Dendritic cell treated with granulocyte-macrophage colony-stimulating factor and Interleukin-4, amounts not matched to agents 40 ng/mL and 50 ng/mL, for 4 days (primary cell): ENCODE results near the gene TBX15.
"Not testable (repeated sequence)": the region's sequence is repeated elsewhere in the genome, so short reads cannot be mapped to it uniquely, and the experiment has no call there.

Experiments used
- H3K27ac Mint-ChIP-seq: one replicate; pipeline ENCODE4 v1.8.0; 2022; ENCODE audit warnings: mild to moderate bottlenecking, mixed read lengths
- H3K27me3 Mint-ChIP-seq: one replicate; pipeline ENCODE4 v1.8.0; 2022; ENCODE audit warnings: mild to moderate bottlenecking, mixed read lengths
- H3K36me3 Mint-ChIP-seq: one replicate; pipeline ENCODE4 v1.8.0; 2022; ENCODE audit warnings: low read depth, mixed read lengths
- H3K4me1 Mint-ChIP-seq: one replicate; pipeline ENCODE4 v1.8.0; 2022; ENCODE audit warnings: low read depth, mixed read lengths
- H3K4me3 Mint-ChIP-seq: one replicate; pipeline ENCODE4 v1.8.0; 2022; ENCODE audit warnings: mild to moderate bottlenecking, moderate library complexity, mixed read lengths
- H3K9me3 Mint-ChIP-seq: one replicate; pipeline ENCODE4 v1.8.0; 2022; ENCODE audit warnings: mixed read lengths
- intact Hi-C: fragments of 100-400 bp; cut with micrococcal nuclease; formaldehyde crosslinking; loops from one replicate; pipeline ENCODE4 v1.15.0; 2022

Gene TBX15

DNA sequence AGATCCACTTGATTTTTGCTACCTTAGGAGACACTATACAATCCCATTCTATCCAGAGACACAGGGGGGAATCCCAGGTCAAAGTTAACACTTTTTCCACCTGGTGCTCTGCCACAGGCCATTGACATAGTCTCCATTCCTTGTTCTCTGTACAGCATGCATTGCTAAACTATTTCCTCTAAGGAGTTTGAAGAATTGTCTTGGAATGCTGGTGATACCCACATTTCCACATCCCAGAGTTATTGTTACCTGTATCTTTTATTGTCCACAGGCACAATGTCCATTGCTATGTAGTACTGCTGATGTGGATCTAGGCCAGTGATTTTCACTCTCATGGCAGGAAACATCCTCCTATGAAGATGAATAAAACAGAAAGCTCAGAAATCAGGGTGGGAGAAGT lies 61.9 kb downstream of the TBX15 start:
- Mint-ChIP-seq H3K9me3 (peaks cover 10% of the 10 kb centered on the region), H3K27ac (no peak overlapping the region), H3K36me3 (no peaks in the 10 kb centered on the region), H3K27me3 (no peaks in the 10 kb centered on the region), H3K4me1 (no peaks in the 10 kb centered on the region), H3K4me3 (no peak overlapping the region)
- intact Hi-C loops, result no loop called here

DNA sequence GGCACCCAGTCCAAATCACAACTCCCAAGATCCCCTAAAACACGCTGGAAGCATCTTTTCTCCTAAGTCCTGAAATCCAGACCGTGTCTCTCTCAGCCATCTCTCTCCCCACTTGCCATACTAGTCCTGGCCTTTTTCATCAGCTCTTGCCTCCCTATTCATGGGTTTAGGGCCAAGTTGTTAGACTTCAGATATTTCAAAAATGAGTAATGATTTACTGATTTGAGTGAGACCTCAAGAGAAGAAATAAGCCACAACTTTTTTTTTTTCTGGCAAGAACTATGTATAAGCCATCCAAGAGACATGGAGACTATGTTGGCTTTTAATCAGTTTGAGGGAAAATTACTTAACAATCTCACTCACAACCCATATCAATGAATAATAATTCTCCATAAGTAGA lies 62.5 kb downstream of the TBX15 start:
- H3K36me3 Mint-ChIP-seq, result no peaks in the 10 kb centered on the region
- H3K4me1 Mint-ChIP-seq, result no peaks in the 10 kb centered on the region
- H3K9me3 Mint-ChIP-seq, result peaks cover 10% of the 10 kb centered on the region
- no peak overlapping the region for H3K4me3 Mint-ChIP-seq
- no peak overlapping the region for H3K27ac Mint-ChIP-seq
- intact Hi-C loops, result no loop called here
- no peaks in the 10 kb centered on the region for H3K27me3 Mint-ChIP-seq

DNA sequence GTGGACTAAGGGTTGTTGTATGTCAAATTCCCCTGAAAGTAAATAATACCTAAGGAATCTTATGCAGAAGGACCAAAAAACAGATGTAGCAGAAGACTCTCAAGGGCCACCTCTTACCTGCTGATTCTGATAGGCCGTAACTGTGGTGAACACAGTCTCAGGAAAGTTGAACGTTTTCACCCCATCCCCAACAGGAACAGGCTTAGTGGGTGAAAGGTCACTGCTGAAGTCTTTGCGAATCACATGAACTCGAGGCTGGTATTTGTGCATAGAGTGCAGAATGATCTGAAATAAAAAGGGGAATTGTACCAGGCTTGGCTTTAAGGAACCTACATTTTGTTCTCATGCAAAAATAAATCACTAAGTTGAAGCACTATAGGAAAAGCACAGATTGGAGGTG lies 64.8 kb downstream of the TBX15 start:
- Mint-ChIP-seq H3K4me3 (no peak overlapping the region), H3K27me3 (no peaks in the 10 kb centered on the region), H3K9me3 (peaks cover 10% of the 10 kb centered on the region), H3K36me3 (no peaks in the 10 kb centered on the region), H3K27ac (no peak overlapping the region), H3K4me1 (no peaks in the 10 kb centered on the region)
- intact Hi-C loops, result no loop called here

DNA sequence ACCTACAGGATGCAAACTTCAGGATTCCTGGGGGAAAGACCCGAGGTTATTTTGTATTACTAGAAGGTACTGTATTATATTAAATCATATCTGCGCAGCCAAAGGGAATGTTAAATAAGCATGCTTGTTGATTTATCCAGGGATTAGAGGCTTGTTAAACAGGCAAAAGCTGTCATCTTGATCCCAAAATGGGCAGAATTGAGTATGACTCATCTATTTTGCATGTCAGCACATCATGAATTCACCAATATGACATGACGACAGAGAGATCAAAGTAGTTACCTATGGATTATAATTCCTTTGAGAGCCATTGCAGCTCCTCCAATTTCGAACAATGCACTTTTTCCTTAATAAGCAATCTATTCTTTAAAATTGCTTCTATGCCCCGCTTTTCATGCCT lies 66.1 kb downstream of the TBX15 start:
- Mint-ChIP-seq H3K27me3 (no peaks in the 10 kb centered on the region), H3K27ac (no peak overlapping the region), H3K4me1 (no peaks in the 10 kb centered on the region), H3K9me3 (peaks cover 10% of the 10 kb centered on the region), H3K4me3 (no peak overlapping the region), H3K36me3 (no peaks in the 10 kb centered on the region)
- intact Hi-C loops, result no loop called here

DNA sequence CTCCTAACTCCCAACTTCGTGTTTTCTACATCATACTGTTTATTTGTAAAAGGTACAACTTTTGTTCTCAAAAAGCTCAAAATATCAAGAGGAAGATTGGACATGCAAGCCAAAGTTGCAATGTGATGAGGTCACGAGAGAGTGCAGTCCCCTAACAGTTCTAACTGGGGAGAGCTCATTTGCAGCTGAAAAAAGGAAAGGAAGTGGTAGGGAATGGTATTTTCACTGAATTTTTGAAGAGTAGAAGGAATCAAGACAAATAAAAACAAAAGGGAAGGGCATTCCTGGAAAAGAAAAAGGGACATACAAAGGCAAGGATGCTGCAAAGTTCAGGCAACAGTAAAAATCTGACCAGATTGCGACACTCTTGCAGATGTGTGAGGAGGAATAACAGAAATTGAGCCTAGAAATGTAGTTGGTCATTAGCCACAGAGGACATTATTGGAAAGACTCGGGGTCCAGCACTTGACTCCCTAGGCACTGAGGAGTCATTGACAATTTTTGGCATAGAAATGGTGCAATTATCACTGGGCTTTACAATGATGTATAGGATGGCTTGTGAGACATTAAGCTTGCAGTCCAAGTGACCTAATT lies 67.9 kb downstream of the TBX15 start:
- peaks cover 10% of the 10 kb centered on the region for H3K9me3 Mint-ChIP-seq
- H3K36me3 Mint-ChIP-seq, result no peaks in the 10 kb centered on the region
- no peak overlapping the region for H3K4me3 Mint-ChIP-seq
- intact Hi-C loops, result no loop called here
- no peaks in the 10 kb centered on the region for H3K4me1 Mint-ChIP-seq
- no peak overlapping the region for H3K27ac Mint-ChIP-seq
- no peaks in the 10 kb centered on the region for H3K27me3 Mint-ChIP-seq

DNA sequence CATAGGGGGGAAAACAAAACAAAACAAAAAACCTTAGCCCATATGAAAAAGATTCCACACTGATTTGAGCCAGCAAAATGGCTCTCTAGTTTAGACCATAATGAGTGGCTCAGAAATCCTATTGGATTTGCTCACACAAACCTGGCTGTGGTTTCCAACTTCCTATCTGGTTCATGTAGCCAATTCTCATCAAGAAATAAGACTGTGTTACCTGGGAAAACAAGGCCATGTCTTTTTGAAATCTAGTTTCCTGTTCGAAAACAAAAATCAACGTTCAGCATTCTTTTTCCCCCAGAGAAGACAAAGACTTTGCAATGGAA lies 69.2 kb downstream of the TBX15 start:
- no peak overlapping the region for H3K4me3 Mint-ChIP-seq
- no peaks in the 10 kb centered on the region for H3K27me3 Mint-ChIP-seq
- H3K27ac Mint-ChIP-seq, result no peak overlapping the region
- H3K9me3 Mint-ChIP-seq, result peaks cover 10% of the 10 kb centered on the region
- H3K4me1 Mint-ChIP-seq, result no peaks in the 10 kb centered on the region
- H3K36me3 Mint-ChIP-seq, result no peaks in the 10 kb centered on the region
- intact Hi-C loops, result no loop called here

DNA sequence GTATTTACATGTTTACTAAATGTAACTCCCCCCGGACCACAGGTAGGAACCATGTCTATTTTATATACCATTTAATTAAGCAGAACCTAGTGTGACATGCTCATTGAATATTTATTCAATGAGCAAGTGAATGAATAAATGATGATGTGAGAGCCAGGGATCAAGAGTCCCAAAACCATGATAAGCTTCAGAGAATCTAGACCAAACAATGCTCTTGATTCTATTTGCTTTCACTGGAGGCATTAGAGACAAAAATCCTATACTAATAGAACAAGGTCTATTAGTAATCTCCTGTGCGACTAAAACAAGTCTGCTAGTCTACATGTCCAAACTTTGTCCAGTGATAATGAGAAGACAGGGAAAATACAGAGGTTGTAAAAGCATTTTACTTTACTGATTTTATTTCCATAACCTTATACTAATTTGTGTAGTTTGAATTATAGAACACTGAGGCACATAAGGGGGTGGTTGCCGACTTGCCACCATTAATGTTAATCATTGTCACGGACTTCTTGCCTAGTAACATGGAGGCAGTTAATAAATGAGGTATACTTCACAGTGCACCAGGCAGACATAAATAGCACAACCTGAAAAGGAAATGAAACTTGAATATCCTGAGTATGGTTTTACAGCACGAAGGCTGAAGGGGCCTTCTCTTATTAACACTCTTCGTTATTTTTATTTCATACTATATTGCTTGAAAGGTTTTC lies 69.8 kb downstream of the TBX15 start:
- Mint-ChIP-seq H3K9me3 (peaks cover 10% of the 10 kb centered on the region), H3K36me3 (no peaks in the 10 kb centered on the region), H3K27me3 (no peaks in the 10 kb centered on the region), H3K4me1 (no peaks in the 10 kb centered on the region), H3K4me3 (no peak overlapping the region), H3K27ac (no peak overlapping the region)
- intact Hi-C loops, result no loop called here

DNA sequence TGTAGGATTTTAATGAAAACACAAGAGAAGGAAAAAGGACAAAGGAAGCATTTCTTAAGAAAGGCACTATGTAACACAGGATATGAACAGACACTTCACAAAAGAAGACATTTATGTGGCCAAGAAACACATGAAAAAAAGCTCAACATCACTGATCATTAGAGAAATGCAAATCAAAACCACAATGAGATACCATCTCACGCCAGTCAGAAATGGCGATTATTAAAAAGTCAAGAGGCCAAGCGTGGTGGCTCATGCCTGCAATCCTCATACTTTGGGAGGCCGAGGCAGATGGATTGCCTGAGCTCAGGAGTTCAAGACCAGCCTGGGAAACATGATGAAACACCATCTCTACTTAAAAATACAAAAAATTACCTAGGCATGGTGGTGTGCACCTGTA lies 71.8 kb downstream of the TBX15 start:
- H3K9me3 Mint-ChIP-seq, result peaks cover 10% of the 10 kb centered on the region
- H3K36me3 Mint-ChIP-seq, H3K27me3 Mint-ChIP-seq, intact Hi-C loops, H3K4me1 Mint-ChIP-seq, H3K4me3 Mint-ChIP-seq, H3K27ac Mint-ChIP-seq: not testable (repeated sequence)

DNA sequence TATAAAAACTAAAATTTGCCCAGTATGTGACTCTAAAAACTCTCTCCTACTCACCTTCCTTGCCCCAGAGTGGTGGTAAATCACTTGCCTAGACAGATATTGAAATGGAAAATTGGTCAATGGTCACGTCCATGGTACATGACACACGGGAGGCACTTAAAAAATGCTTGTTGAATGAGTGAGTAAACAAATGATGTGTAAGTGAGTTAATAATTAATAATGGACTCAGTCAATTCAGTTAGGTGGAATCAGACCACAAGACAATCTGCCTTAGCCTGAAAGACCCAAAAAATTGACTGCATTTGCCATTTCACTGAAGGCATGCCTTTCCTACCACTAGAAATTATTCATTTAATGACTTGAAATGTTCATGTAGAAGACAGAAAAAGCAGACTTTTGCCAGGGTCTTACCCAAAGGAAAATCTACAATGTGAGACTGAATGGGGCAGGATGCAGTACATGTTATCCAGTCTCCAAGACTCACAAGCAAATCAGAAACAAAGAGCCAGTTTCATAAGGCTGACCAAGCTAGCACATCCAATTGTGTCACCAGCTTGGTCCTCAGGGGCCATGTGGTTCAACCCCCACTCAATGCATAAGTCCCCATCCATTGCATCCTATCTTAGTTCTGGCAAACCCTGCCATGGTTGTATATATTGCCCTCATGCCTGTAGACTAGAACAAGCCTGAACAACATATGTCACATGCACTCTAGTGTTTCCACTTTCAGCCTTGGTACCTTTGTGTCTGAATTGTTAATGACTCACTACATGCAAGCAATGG lies 73.6 kb downstream of the TBX15 start:
- Mint-ChIP-seq H3K36me3 (no peaks in the 10 kb centered on the region), H3K4me1 (no peaks in the 10 kb centered on the region), H3K4me3 (no peak overlapping the region), H3K27ac (no peak overlapping the region), H3K27me3 (no peaks in the 10 kb centered on the region), H3K9me3 (no peaks in the 10 kb centered on the region)
- intact Hi-C loops, result no loop called here

DNA sequence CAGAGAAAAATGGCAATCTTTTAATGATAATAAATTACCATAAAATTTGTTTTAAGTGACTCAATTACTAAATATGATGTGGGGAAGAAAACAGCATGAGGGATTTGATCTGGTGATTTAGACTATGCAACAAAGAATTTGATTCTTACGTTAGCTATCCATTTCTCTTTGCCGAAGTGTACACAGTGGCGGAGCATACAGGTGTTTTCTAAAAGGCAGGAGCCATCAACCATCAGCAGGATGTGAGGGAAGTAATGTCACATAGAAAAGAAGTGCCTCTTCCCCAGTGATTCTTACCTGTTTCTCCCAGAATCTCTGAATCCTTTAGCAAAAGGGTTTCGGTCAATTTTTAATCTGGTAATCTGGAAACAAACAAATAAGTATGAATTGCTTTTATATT lies 74.3 kb downstream of the TBX15 start:
- Mint-ChIP-seq H3K4me1 (no peaks in the 10 kb centered on the region), H3K9me3 (no peaks in the 10 kb centered on the region), H3K36me3 (no peaks in the 10 kb centered on the region), H3K27me3 (no peaks in the 10 kb centered on the region), H3K4me3 (no peak overlapping the region), H3K27ac (no peak overlapping the region)
- intact Hi-C loops, result no loop called here

DNA sequence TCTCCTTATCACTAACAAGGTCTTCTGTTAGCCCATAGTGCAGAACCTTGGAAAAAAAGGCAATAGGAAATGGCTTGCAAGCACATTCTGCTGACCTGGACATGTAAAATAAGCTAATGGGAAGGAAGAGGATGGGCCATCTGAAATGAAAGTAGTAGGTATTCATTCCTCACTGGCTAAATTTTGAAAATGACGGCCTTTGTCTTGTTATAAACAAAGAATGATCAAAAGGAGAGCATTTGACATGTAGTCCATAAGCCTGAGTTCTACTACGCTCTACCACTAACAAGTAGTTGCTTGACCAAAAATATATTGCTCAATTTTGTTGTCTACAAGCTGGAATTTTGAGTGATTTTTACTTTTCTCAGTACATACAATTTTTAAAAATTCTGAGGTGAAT lies 75.6 kb downstream of the TBX15 start:
- no peak overlapping the region for H3K4me3 Mint-ChIP-seq
- H3K27me3 Mint-ChIP-seq, result no peaks in the 10 kb centered on the region
- no peak overlapping the region for H3K27ac Mint-ChIP-seq
- H3K36me3 Mint-ChIP-seq, result no peaks in the 10 kb centered on the region
- no peaks in the 10 kb centered on the region for H3K4me1 Mint-ChIP-seq
- H3K9me3 Mint-ChIP-seq, result no peaks in the 10 kb centered on the region
- intact Hi-C loops, result no loop called here

DNA sequence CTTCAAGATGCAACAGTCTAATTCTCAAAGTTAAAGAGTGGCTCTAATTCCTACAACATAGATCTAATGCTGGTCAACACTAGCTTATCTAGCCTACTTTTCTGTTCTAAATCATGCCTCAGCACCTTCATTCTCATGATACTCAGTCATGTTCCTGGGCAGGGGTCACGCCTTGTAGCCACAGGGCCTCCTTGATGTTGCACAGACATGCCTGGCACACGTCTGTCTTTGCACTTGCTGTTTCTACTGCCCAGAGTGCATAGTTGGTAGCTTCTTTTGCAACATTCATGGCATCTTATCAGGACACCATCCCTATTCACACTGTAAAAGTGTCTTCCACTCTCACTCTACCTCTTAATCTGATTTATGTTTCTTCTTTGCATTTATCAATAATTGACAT lies 76.6 kb downstream of the TBX15 start:
- Mint-ChIP-seq H3K4me1 (no peaks in the 10 kb centered on the region), H3K27ac (no peak overlapping the region), H3K4me3 (no peak overlapping the region), H3K27me3 (no peaks in the 10 kb centered on the region), H3K9me3 (no peaks in the 10 kb centered on the region), H3K36me3 (no peaks in the 10 kb centered on the region)
- intact Hi-C loops, result no loop called here

DNA sequence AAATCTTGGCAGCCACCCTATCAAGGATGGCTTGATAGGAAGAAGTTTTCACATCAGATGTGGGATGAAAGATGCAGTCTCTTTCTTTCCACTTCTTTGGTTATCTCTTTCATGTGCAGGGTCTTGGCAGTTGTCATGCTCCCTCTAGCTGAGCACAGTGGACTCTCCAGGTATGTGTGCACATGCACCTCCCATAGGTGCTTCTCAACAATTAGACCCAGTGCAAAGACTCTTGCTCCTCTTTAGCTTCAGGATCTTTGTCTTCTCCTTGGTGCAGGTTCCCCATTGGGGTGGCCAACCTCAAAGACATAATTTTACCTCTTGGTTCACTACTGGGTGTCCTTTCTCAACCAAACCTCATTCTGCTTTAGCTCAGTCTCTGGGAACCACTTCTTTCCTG lies 80.7 kb downstream of the TBX15 start:
- intact Hi-C loops, result no loop called here
- Mint-ChIP-seq H3K4me3 (no peak overlapping the region), H3K9me3 (no peaks in the 10 kb centered on the region), H3K4me1 (no peaks in the 10 kb centered on the region), H3K27me3 (no peaks in the 10 kb centered on the region), H3K36me3 (no peaks in the 10 kb centered on the region), H3K27ac (no peak overlapping the region)

DNA sequence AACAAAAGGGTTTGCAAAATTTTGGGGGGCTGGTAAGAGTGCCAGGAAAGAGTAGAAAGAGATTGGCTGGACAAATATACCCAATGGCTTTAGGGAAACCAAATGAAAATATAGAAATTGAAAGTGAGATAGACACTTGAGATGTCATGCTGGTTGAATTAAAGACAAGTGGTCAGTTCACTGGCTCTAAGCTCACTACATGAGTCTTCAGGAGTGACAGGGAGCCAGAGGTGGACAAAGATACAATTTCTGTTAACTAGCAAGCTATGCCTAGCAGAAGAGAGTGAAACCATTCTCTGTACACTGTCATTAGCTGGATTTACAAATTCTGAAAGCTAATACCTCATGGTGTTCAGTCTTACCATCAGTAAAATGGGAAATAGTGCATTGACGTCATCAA lies 82.5 kb downstream of the TBX15 start:
- no peak overlapping the region for H3K27ac Mint-ChIP-seq
- H3K4me3 Mint-ChIP-seq, result no peak overlapping the region
- no peaks in the 10 kb centered on the region for H3K9me3 Mint-ChIP-seq
- H3K27me3 Mint-ChIP-seq, result no peaks in the 10 kb centered on the region
- intact Hi-C loops, result no loop called here
- no peaks in the 10 kb centered on the region for H3K4me1 Mint-ChIP-seq
- H3K36me3 Mint-ChIP-seq, result no peaks in the 10 kb centered on the region

DNA sequence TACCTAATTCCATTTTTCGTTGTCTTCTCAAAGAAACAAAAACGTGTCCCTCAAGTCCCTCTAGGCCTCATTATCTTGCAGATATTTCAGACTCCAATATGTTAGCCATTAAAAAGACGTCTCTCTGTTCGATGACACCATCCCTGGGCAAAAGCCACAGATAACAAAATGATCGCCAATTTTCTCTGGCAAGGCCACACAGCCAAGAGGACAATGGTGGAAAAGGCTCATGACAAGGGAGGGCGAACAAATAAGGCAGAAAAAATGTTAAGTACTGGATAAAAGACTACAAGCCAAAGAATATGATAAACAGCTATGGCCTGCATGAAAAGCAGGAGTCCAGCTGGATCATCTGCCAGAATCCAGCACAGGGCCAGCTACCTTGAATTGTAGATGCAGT lies 82.9 kb downstream of the TBX15 start:
- no peaks in the 10 kb centered on the region for H3K36me3 Mint-ChIP-seq
- no peaks in the 10 kb centered on the region for H3K27me3 Mint-ChIP-seq
- no peak overlapping the region for H3K27ac Mint-ChIP-seq
- intact Hi-C loops, result no loop called here
- no peak overlapping the region for H3K4me3 Mint-ChIP-seq
- no peaks in the 10 kb centered on the region for H3K9me3 Mint-ChIP-seq
- H3K4me1 Mint-ChIP-seq, result no peaks in the 10 kb centered on the region
